DOHH2 (cell line): Measurements from ENCODE around the gene EPB41L3.

Experiments
- EZH2phosphoT487 ChIP-seq: fragments of 200-600 bp; sonication (generic); IDR thresholded peaks from 2 replicates; pipeline ENCODE4 v1.6.1; 2017; ENCODE audit warnings: borderline replicate concordance, mild to moderate bottlenecking, antibody characterized with exemption, low read length, moderate library complexity, mixed read lengths
- TF ChIP-seq, protein P1 (sequence below): fragments of 200-600 bp; sonication (generic); IDR thresholded peaks from one replicate; pipeline ENCODE4 v1.5.1; 2014; ENCODE audit warnings: antibody characterized with exemption, mild to moderate bottlenecking, low read depth, low read length; ENCODE audit not compliant: poor library complexity, severe bottlenecking

DNA sequence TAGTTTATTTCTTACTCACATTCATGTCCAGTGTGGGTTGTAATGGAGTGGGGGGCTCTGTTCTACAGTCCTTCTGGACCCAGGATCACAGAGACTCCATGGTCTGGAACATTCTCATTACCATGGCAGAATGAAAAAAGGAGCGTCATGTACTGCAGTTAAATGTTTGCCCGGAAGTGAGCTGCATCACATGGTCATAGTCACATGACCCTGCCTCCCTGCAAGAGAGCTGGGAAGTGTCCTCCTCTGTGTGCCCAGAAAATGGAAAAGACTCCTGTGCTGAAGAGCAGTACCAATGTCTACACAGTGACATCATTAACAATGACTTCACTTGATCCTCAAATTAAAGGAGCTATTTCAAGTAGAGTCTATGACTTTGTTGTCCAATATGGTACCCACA is 174.3 kb downstream of the EPB41L3 start:
- TF ChIP-seq, protein P1, sequence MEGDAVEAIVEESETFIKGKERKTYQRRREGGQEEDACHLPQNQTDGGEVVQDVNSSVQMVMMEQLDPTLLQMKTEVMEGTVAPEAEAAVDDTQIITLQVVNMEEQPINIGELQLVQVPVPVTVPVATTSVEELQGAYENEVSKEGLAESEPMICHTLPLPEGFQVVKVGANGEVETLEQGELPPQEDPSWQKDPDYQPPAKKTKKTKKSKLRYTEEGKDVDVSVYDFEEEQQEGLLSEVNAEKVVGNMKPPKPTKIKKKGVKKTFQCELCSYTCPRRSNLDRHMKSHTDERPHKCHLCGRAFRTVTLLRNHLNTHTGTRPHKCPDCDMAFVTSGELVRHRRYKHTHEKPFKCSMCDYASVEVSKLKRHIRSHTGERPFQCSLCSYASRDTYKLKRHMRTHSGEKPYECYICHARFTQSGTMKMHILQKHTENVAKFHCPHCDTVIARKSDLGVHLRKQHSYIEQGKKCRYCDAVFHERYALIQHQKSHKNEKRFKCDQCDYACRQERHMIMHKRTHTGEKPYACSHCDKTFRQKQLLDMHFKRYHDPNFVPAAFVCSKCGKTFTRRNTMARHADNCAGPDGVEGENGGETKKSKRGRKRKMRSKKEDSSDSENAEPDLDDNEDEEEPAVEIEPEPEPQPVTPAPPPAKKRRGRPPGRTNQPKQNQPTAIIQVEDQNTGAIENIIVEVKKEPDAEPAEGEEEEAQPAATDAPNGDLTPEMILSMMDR = no peak
- no peak for TF ChIP-seq EZH2phosphoT487
